ENCODE data around the gene CRACR2A.

The CRACR2A gene

DNA sequence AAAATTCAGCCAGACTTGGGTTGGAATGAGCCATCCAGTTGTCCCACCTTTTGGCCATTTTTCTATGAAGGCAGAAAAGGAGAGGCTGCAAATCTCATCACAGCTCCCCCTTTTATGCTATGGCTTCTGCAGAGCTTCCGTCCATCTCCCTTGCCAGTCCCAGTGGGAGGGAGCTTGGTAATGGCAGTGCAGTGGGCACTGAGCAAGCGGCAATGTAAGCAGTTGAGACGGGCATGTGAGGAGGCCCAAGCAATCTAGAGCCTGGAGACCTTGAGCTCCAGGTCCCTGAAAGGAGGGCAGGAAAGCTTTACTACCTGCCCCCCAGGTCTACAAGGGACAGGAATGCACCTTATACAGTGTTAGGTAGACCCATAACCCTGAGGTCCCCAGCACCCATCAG lies 73.1 kb downstream of the CRACR2A start:
- no peak for DNase-seq

GRCh38 chr12:3677609-3678008 lies 75.3 kb downstream of the CRACR2A start:
- DNase-seq, result no peak

DNA sequence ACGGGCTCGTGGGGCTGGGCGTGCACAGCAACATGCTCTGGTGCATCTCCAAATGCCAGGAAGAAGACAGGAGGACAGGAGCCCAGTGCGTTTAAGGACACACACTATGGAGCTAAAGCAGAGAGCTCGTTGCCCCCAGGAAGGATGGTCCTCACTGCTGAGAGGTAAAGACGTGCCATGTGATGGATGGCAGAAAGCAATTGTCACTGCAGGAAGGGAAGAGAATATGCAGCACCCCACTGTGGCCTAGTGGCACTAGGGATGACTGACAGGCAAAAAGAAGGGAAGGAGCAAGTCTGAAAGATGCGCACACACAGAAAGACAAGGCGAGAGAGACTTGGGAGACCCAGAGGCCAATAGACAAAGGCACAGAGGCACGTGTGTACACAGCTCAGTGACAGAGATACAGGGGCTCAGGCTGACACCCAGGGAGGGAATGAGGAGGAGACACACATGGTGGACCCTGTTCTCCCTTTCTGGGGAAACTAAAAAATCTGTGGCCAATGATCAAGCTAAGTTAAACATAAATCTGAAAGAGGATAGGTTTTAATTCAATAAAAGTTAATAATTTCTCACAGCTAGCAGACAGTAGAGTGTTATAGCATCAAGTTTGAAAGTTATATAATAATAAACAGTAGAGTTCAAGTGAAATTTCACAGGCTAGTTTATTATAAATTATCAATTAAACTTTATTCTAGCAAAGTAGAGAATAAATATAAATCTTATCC lies 78.8 kb downstream of the CRACR2A start:
- no peak for DNase-seq

DNA sequence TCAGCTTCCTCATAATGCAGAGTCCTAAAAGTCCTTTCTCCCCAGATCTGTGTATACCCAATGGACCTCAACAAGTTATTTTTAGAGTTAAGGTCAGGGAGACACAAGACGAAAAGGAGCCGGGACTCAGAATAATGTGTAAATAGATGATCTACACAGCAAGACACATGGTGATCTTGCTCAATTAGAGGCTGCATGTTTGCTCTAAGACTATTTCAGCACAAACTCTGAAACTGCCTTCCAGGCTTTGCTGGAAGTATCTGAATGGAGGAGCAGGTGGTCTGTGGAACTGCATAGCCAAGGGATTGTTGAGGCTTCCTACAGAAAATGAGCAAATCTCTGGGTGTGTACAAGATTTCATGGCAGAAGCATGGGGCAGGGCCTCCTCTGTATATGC lies 80.8 kb downstream of the CRACR2A start:
- DNase-seq, result no peak

- no peak for DNase-seq
Observed at GRCh38 chr12:3671330-3672112, 81.4 kb downstream of the CRACR2A start.

- DNase-seq, result no peak
Observed at GRCh38 chr12:3670083-3670620, 82.8 kb downstream of the CRACR2A start.

DNA sequence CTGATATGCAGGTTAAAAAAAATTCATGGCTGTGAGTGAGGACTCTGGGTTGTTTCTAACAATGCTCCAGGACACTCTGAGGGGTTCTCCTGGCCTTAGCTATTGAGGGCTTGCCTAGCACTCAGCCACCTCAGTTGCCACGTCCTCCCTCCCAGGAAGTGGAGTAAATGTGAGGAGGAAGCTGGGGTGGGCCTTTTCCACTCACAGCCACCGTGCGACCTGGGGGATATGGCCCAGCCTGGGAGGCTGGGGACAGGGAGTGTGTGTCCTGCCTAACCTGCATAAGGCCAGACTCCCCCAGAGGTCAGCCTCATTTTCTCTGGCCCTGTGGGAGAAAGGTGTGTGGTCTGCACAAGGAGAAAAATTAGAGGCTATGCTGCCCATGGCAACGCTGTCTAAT lies 83.3 kb downstream of the CRACR2A start:
- no peak for DNase-seq

DNA sequence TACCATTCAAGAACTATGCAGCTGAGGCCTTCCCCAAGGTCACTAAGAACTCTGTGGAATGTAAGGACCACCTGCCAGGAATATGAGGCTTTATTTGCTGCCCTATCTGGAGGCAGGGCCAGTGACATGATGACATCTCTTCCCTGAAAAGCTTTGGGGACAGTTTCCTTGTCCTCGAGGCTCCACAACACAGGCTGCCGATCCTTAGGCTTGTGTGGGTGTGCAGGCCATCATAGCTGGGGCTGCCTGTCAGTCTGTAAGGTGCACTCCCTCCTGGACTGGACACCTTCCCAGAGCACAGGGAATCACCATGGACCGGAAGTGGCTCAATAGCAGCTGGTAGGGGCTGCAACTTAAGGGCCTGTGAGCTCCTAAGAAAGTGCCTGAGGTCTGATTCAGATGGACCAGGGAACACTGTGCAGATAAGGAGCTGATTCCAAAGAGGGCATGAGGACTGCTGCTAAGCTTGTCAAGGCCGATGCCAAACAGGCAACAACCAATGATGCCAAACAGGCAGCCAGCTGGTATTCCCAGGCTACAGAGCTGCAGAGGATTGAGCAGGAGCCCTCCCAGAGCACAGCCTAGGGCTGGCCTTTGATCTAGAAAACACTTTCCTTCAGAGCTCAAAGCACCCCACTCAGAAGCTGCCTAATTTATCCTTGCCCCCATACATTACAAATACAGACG lies 84.3 kb downstream of the CRACR2A start:
- no peak for DNase-seq

GRCh38 chr12:3667485-3667884 lies 85.4 kb downstream of the CRACR2A start:
- no peak for DNase-seq

- DNase-seq, result no peak
Observed at GRCh38 chr12:3666441-3666840, 86.5 kb downstream of the CRACR2A start.

- no peak for DNase-seq
Observed at GRCh38 chr12:3662521-3662921, 90.4 kb downstream of the CRACR2A start.

DNA sequence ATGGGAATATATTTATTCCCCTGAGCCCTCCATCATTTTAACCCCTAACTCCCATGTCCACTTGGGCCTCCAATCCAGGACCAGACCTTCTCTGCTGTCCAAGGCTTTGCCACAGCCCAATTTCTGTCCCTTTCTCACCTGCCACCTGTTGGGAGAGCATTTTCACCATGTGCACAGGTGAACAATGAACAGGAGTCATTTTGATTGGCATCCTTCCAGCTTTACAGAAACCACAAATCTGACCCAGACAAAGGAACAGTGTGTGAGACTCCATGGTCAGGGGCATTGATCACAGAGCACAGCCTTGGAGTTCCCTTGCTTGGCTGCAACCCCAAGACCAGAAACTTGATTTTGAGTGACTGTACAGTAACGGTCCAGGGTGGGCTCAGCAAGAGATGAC lies 91.9 kb downstream of the CRACR2A start:
- no peak for DNase-seq

- DNase-seq, result peak; percentile 16
Observed at GRCh38 chr12:3658327-3659163, 94.4 kb downstream of the CRACR2A start.

GRCh38 chr12:3656946-3657622 lies 95.8 kb downstream of the CRACR2A start:
- DNase-seq, result no peak

GRCh38 chr12:3655328-3655900 lies 97.5 kb downstream of the CRACR2A start:
- DNase-seq, result peak; percentile 6

- no peak for DNase-seq
Observed at GRCh38 chr12:3651585-3652424, 101.1 kb downstream of the CRACR2A start.

DNA sequence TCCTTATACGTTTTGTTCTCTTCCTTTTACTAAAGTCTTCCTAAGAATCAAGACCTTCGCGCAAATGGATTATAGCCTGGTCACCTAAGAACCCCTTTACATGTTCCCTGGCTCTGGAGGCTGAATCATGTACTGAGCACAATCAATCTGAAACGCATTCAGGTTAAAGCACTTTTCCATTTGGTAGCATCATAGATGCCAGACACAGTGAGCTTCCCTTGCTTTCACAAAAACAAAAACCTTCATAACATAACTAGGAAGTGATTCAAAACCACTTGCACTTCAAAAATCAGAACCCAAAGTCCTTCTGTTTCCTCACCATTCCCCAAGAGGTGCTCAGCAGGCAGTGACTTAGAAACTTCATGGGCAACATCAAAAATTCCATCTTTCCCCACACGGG lies 105.4 kb downstream of the CRACR2A start:
- no peak for DNase-seq

GRCh38 chr12:3646561-3647241 lies 106.2 kb downstream of the CRACR2A start:
- DNase-seq, result no peak

GRCh38 chr12:3645091-3645490 lies 107.8 kb downstream of the CRACR2A start:
- DNase-seq, result no peak

DNA sequence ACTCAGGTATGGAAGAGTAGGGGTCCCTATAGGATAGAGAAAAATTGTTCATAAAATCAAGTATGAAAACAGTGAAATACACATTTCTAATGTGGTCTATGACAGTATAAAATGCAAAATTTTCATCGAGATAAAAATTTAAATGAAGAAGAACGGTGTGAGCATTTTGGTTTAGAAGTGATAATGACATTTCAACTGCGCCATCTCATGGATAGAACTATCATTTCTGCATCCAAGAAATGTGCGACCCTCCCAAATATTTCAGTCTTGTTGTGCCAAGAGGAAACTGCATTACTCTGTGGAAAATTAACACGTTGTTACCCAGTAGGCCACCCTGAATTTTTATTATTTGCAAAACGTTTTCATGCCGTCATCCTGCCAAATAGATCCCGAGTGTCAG lies 108.8 kb downstream of the CRACR2A start:
- no peak for DNase-seq

Measured in CD4-positive, alpha-beta T cell treated with Interleukin-12 subunit alpha and Interleukin-12 subunit beta, for 1 hour (primary cell).